Measurements from ENCODE around the gene NELL1. TPM values are rescaled to one million over a fixed set of nuclear protein-coding genes. Genes with fewer than 3 reads are reported as not detected.

The NELL1 gene
- total RNA-seq, 4 donors from 2014 or later = not detected

- intact Hi-C loops (cut with DNase I; ENCODE audit: low total_unique reads) = loop anchor here (5.0 kb wide), 1 partner anchor 719 kb away; no protein-coding TSS in a partner anchor
- peaks cover 40 to 52% (median 50%) of the 10 kb centered on the region in 3 donors for H3K27me3 ChIP-seq
- no peak for DNase-seq
Measured at GRCh38 chr11:20668131-20668809, 1.1 kb upstream of the NELL1 start.

GRCh38 chr11:20669820-20670684, 666 bp downstream of the NELL1 start:
- Histone ChIP-seq H3K27me3 (peaks cover 47 to 57% (median 51%) of the 10 kb centered on the region in 3 donors), H3K36me3 (no peaks in the 10 kb centered on the region), H3K4me1 (peaks cover 0 to 9% of the 10 kb centered on the region in 2 donors), H3K27ac (no peak overlapping the region), H3K9me3 (no peaks in the 10 kb centered on the region), H3K4me3 (peak overlapping the region; percentile 37 to 50 (median 42))
- ATAC-seq (no peak), DNase-seq (no peak)
- intact Hi-C loops (cut with DNase I; ENCODE audit: low total_unique reads) = loop anchor here (5.0 kb wide), 1 partner anchor 717 kb away; no protein-coding TSS in a partner anchor
- TF ChIP-seq CTCF (IDR thresholded peaks at IDR 0.05 in 4 of 5, conservative IDR thresholded peaks at IDR 0.05 in 1 of 5) = no peak
- no peak for TF ChIP-seq POLR2A (IDR thresholded peaks at IDR 0.05)
- in situ Hi-C loops (cut with MboI; ENCODE audit: low sequenced_read_pairs in 4 of 4) = loop anchor here in 1 of 4 donors (10.0 kb wide), 1 partner anchor 1465 kb away; no protein-coding TSS in a partner anchor

More at GRCh38 chr11:20668131-20668809, 1.1 kb upstream of the NELL1 start:
- in situ Hi-C loops (cut with MboI; ENCODE audit: low sequenced_read_pairs in 4 of 4) = loop anchor here in 1 of 4 donors (10.0 kb wide), 1 partner anchor 1467 kb away; no protein-coding TSS in a partner anchor
- Histone ChIP-seq H3K27ac (no peak overlapping the region), H3K9me3 (no peaks in the 10 kb centered on the region), H3K36me3 (no peaks in the 10 kb centered on the region), H3K4me3 (no peak overlapping the region), H3K4me1 (peaks cover 0 to 9% of the 10 kb centered on the region in 2 donors)
- no peak for ATAC-seq
- TF ChIP-seq CTCF (IDR thresholded peaks at IDR 0.05 in 4 of 5, conservative IDR thresholded peaks at IDR 0.05 in 1 of 5) (no peak), POLR2A (IDR thresholded peaks at IDR 0.05) (no peak)

GRCh38 chr11:20670932-20671403, 1.6 kb downstream of the NELL1 start:
- no peaks in the 10 kb centered on the region for H3K9me3 ChIP-seq
- intact Hi-C loops (cut with DNase I; ENCODE audit: low total_unique reads) = no loop called here
- in situ Hi-C loops (cut with MboI; ENCODE audit: low sequenced_read_pairs in 4 of 4) = no loop called here
- peaks cover 0 to 9% of the 10 kb centered on the region in 2 donors for H3K4me1 ChIP-seq
- peaks cover 50 to 57% (median 53%) of the 10 kb centered on the region in 3 donors for H3K27me3 ChIP-seq
- peak overlapping the region in 1 of 4 donors; percentile 50 for H3K4me3 ChIP-seq
- ATAC-seq (no peak), DNase-seq (no peak)
- TF ChIP-seq POLR2A (IDR thresholded peaks at IDR 0.05) = no peak
- no peak for TF ChIP-seq CTCF (IDR thresholded peaks at IDR 0.05 in 4 of 5, conservative IDR thresholded peaks at IDR 0.05 in 1 of 5)
- no peaks in the 10 kb centered on the region for H3K36me3 ChIP-seq
- H3K27ac ChIP-seq = no peak overlapping the region

GRCh38 chr11:20671856-20672546, 2.6 kb downstream of the NELL1 start:
- ATAC-seq = no peak
- H3K27me3 ChIP-seq = peaks cover 45 to 57% (median 52%) of the 10 kb centered on the region in 3 donors
- no peak for DNase-seq
- H3K27ac ChIP-seq = no peak overlapping the region
- no peaks in the 10 kb centered on the region for H3K36me3 ChIP-seq
- H3K4me1 ChIP-seq = peaks cover 0 to 9% of the 10 kb centered on the region in 2 donors
- intact Hi-C loops (cut with DNase I; ENCODE audit: low total_unique reads) (loop anchor here (1.0 kb wide), 1 partner anchor 24 kb away; no protein-coding TSS in a partner anchor), in situ Hi-C loops (cut with MboI; ENCODE audit: low sequenced_read_pairs in 4 of 4) (no loop called here)
- H3K9me3 ChIP-seq = no peaks in the 10 kb centered on the region
- no peak for TF ChIP-seq CTCF (IDR thresholded peaks at IDR 0.05 in 4 of 5, conservative IDR thresholded peaks at IDR 0.05 in 1 of 5)
- TF ChIP-seq POLR2A (IDR thresholded peaks at IDR 0.05) = no peak
- H3K4me3 ChIP-seq = no peak overlapping the region
